NT2/D1 (cell line): ENCODE measurements around the gene ZNF568.

ENCODE experiments used
- SUZ12 ChIP-seq: IDR thresholded peaks from 2 replicates; pipeline ENCODE4 v1.6.1; 2011; ENCODE audit not compliant: insufficient read length, insufficient read depth; ENCODE audit errors: extremely low read depth
- ZNF274 ChIP-seq: IDR thresholded peaks from 2 replicates; pipeline ENCODE4 v1.6.1; 2011; ENCODE audit warnings: mild to moderate bottlenecking, low read depth, low read length

GRCh38 chr19:36891768-36892357 lies 24.3 kb upstream of the ZNF568 start:
- TF ChIP-seq ZNF274 = peak; percentile 74
- TF ChIP-seq SUZ12 = no peak
